OCI-LY1 (cell line): ENCODE measurements around the gene ABCC3.

Source experiments
- EZH2 ChIP-seq: fragments of 200-600 bp; sonication (generic), shearing (Covaris generic); IDR thresholded peaks from 2 replicates; pipeline ENCODE4 v1.8.0; 2017; ENCODE audit warnings: borderline replicate concordance, mixed run types, mild to moderate bottlenecking, antibody characterized with exemption, low read length, moderate library complexity, mixed read lengths
- TF ChIP-seq, protein P1 (sequence below): fragments of 200-600 bp; sonication (generic), shearing (Covaris generic); IDR thresholded peaks from 2 replicates; pipeline ENCODE4 v1.5.1; 2017; ENCODE audit warnings: mild to moderate bottlenecking, antibody characterized with exemption, low read length, moderate library complexity, mixed read lengths

DNA sequence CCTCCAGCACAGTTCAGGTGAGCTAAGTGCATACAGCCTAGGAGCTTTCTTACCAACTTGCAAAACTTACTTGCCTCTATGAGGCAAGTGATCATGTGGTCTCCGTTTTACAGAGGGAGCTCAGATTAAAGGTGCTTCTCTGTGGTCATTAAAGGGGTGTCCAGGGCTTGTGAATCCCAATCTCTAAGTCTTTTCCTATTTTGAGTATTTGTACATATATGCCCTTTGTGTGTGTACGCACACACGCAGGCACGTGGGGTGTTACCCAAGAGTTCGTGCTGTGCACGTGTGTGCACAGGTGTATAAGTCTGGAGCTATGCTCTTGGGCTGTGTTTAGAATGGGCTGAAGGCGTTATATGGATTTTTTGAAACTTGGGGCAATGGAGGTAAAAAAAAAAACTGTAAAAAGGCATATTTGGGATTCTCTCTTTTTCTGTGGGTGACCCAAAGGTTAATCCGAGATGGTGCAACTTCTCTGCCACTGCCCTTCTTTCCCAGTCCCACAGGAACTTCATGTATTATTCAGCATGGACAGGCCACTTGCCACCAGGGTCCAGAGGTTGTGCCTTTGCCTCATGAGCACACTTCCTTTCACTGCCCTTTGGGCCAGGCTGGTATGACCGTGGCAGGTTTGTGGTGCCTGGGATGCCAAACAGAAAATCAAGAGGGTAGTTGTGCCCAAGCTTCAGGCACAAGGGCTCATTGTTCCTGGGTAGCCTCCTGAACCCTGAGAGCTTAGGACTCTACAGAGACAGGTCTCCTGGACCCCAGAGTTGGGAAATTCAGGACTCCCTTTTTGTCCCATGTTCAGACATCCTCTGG is 1.5 kb downstream of the ABCC3 start:
- TF ChIP-seq, protein P1, sequence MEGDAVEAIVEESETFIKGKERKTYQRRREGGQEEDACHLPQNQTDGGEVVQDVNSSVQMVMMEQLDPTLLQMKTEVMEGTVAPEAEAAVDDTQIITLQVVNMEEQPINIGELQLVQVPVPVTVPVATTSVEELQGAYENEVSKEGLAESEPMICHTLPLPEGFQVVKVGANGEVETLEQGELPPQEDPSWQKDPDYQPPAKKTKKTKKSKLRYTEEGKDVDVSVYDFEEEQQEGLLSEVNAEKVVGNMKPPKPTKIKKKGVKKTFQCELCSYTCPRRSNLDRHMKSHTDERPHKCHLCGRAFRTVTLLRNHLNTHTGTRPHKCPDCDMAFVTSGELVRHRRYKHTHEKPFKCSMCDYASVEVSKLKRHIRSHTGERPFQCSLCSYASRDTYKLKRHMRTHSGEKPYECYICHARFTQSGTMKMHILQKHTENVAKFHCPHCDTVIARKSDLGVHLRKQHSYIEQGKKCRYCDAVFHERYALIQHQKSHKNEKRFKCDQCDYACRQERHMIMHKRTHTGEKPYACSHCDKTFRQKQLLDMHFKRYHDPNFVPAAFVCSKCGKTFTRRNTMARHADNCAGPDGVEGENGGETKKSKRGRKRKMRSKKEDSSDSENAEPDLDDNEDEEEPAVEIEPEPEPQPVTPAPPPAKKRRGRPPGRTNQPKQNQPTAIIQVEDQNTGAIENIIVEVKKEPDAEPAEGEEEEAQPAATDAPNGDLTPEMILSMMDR = no peak
- TF ChIP-seq EZH2 = no peak
